A549 (cell line): ENCODE measurements around the gene LIPN.

ENCODE experiments used
- BHLHE40 ChIP-seq: IDR thresholded peaks from 2 replicates; pipeline ENCODE4 v1.6.1; 2012; ENCODE audit warnings: low read depth, low read length, inconsistent platforms
- CTCF ChIP-seq: fragments of >200 bp; sonication (Bioruptor Twin); formaldehyde crosslinking; IDR thresholded peaks from 3 replicates; pipeline ENCODE4 v1.5.1; 2016
- ESRRA ChIP-seq: fragments of 150-350 bp; IDR thresholded peaks from 2 replicates; pipeline ENCODE4 v1.6.1; 2014; ENCODE audit warnings: mild to moderate bottlenecking, low read length, borderline replicate concordance
- POLR2A ChIP-seq: IDR thresholded peaks from 2 replicates; pipeline ENCODE4 v1.6.1; 2012; ENCODE audit warnings: mild to moderate bottlenecking, low read length
- SMC3 ChIP-seq: fragments of >200 bp; sonication (Bioruptor Twin); formaldehyde crosslinking; IDR thresholded peaks from 3 replicates; pipeline ENCODE4 v1.6.1; 2018; ENCODE audit warnings: inconsistent platforms
- USF2 ChIP-seq: fragments of 450-650 bp; IDR thresholded peaks from 2 replicates; pipeline ENCODE4 v1.6.1; 2014; ENCODE audit warnings: antibody characterized with exemption

- TF ChIP-seq ESRRA (no peak), USF2 (no peak), CTCF (no peak), POLR2A (no peak), SMC3 (no peak), BHLHE40 (no peak)
These were observed 66.6 kb downstream of the LIPN start for GRCh38 chr10:88826388-88826787.
